Osteoblast (primary cell): Measurements from ENCODE around the gene ABCG8. TPM values are rescaled to one million over a fixed set of nuclear protein-coding genes. Genes with fewer than 3 reads are reported as not detected.

Experiments
- DNase-seq: peaks from one replicate; pipeline ENCODE4 v3.0.0; 2011; ENCODE audit warnings: low spot score, mixed read lengths; ENCODE audit not compliant: insufficient read length; ENCODE audit errors: missing footprints
- H2AFZ ChIP-seq: 2 replicates; pipeline ENCODE4 v1.6.0; 2011; ENCODE audit warnings: mild to moderate bottlenecking, low read length
- H3K27ac ChIP-seq: 2 replicates; pipeline ENCODE4 v1.5.1; 2011; ENCODE audit warnings: mild to moderate bottlenecking, low read depth, low read length, moderate library complexity
- H3K27me3 ChIP-seq: 2 replicates; pipeline ENCODE4 v1.6.0; 2012; ENCODE audit warnings: mild to moderate bottlenecking, control low read depth, inconsistent platforms, low read length, moderate library complexity; ENCODE audit not compliant: insufficient read depth
- H3K36me3 ChIP-seq: 2 replicates; pipeline ENCODE4 v1.5.1; 2011; ENCODE audit warnings: mild to moderate bottlenecking, low read length, control low read depth, moderate library complexity; ENCODE audit not compliant: insufficient read depth
- H3K4me1 ChIP-seq: 2 replicates; pipeline ENCODE4 v1.5.1; 2011; ENCODE audit warnings: mild to moderate bottlenecking, low read length, control low read depth, moderate library complexity; ENCODE audit not compliant: insufficient read depth
- H3K4me2 ChIP-seq: 2 replicates; pipeline ENCODE4 v1.6.0; 2011; ENCODE audit warnings: mild to moderate bottlenecking, low read length; ENCODE audit not compliant: insufficient read depth
- H3K4me3 ChIP-seq: fragments of 200-600 bp; sonication (generic); 3 replicates; pipeline ENCODE4 v1.5.1; 2012; ENCODE audit warnings: mild to moderate bottlenecking, low read length, inconsistent platforms; ENCODE audit not compliant: insufficient read depth
- H3K79me2 ChIP-seq: 2 replicates; pipeline ENCODE4 v1.6.0; 2012; ENCODE audit warnings: mild to moderate bottlenecking, low read length, control low read depth, inconsistent platforms; ENCODE audit not compliant: insufficient read depth
- H3K9me3 ChIP-seq: 2 replicates; pipeline ENCODE4 v1.5.1; 2011; ENCODE audit warnings: low read depth, low read length, control low read depth
- H4K20me1 ChIP-seq: 2 replicates; pipeline ENCODE4 v1.6.0; 2012; ENCODE audit warnings: mild to moderate bottlenecking, low read length, control low read depth; ENCODE audit not compliant: insufficient read depth
- total RNA-seq: library from RNA; depleted of rRNA; stranded (reverse); fragments of >200 nt; gene quantifications from 2 replicates; pipeline ENCODE4 v1.2.3, GENCODE V29; 2012
- TF ChIP-seq, protein P1 (sequence below): IDR thresholded peaks from 2 replicates; pipeline ENCODE4 v1.5.1; 2011; ENCODE audit warnings: mild to moderate bottlenecking, low read depth, low read length, moderate library complexity; ENCODE audit errors: extremely low read depth

ABCG8 gene
- total RNA-seq, 1 donor: not detected

DNA sequence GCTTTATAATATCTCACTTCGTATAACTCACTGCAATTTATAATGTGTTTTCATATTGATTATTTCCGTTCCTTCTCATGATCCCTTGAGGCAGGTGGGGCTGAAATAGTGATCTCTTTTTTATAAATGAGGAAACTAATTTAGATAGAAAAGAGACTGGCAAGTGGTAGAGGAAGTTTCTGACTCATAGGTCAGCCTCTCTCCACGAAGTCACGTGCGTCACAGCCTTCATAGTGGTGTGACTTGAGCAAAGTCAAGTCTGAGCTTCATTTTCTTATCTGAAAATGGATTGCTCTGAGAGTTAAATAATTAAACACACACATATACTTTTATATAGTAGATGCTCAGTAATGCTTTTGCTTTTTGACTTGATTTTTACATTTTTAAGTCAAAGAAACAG is 20.0 kb upstream of the ABCG8 start:
- DNase-seq: no peak
- H3K79me2 ChIP-seq: no peaks in the 10 kb centered on the region

DNA sequence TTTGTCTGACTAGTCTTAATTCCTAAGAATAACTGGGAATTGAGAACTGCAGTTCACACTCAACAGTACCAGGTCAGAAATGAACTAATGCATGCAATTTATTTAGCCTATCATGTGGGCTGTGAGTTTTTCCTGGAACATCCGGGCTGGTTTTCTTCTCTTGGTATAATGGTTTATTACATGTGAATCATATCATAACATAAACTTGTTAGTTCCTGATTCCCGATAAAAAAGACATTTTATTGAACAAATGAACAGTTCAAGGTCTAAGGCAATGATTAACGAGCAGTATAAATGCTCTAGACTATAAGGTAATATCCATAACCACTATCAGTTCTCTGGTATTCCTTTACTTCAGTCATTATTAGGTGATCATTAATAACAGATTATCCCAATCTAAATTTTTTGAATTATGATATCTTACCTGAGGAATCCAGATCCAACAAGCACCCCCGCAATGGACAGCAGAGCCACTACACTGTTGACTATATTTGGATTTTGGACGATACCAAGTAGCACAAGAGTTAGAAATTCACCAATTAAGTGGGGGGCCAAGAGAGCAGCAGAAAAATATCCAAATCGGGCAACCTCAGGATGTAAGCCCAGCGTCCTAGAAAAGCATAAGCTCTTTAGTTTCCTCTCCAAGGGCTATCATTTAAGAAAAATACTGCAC is 19.1 kb upstream of the ABCG8 start:
- TF ChIP-seq, protein P1, sequence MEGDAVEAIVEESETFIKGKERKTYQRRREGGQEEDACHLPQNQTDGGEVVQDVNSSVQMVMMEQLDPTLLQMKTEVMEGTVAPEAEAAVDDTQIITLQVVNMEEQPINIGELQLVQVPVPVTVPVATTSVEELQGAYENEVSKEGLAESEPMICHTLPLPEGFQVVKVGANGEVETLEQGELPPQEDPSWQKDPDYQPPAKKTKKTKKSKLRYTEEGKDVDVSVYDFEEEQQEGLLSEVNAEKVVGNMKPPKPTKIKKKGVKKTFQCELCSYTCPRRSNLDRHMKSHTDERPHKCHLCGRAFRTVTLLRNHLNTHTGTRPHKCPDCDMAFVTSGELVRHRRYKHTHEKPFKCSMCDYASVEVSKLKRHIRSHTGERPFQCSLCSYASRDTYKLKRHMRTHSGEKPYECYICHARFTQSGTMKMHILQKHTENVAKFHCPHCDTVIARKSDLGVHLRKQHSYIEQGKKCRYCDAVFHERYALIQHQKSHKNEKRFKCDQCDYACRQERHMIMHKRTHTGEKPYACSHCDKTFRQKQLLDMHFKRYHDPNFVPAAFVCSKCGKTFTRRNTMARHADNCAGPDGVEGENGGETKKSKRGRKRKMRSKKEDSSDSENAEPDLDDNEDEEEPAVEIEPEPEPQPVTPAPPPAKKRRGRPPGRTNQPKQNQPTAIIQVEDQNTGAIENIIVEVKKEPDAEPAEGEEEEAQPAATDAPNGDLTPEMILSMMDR: no peak
- Histone ChIP-seq H3K27ac (no peak overlapping the region), H2AFZ (no peak overlapping the region), H3K4me1 (no peaks in the 10 kb centered on the region), H3K4me3 (no peak overlapping the region), H3K79me2 (no peaks in the 10 kb centered on the region), H3K4me2 (no peak overlapping the region), H3K9me3 (no peaks in the 10 kb centered on the region), H3K27me3 (peaks cover 16% of the 10 kb centered on the region), H4K20me1 (no peaks in the 10 kb centered on the region), H3K36me3 (no peaks in the 10 kb centered on the region)
- no peak for DNase-seq

More for the DNA sequence above, 20.0 kb upstream of the ABCG8 start:
- H4K20me1 ChIP-seq: no peaks in the 10 kb centered on the region
- no peak overlapping the region for H3K27ac ChIP-seq
- TF ChIP-seq, protein P1: no peak
- no peak overlapping the region for H3K4me3 ChIP-seq
- no peak overlapping the region for H3K4me2 ChIP-seq
- H3K9me3 ChIP-seq: no peaks in the 10 kb centered on the region
- H3K27me3 ChIP-seq: peaks cover 16% of the 10 kb centered on the region
- H3K4me1 ChIP-seq: no peaks in the 10 kb centered on the region
- no peaks in the 10 kb centered on the region for H3K36me3 ChIP-seq
- no peak overlapping the region for H2AFZ ChIP-seq

DNA sequence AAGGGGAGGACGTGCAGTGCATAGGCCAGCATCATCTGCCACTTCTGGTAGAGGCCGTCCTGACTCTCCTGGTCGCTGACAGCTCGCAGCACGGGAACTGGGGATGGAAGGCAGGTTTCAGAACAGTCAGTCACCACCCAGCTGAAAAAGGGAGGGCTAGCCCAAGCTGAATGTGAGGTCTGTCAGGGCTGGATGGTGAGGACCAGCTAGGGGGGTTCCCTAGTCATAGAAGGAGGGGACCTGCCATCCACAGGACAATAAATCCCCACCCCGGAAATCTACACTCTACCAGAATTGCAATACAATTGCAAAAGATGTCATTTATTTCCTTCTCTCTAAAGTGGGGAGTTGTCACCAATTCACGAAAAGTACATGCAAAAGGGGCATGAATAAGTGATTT is 15.9 kb upstream of the ABCG8 start:
- no peaks in the 10 kb centered on the region for H3K36me3 ChIP-seq
- H3K4me2 ChIP-seq: no peak overlapping the region
- H3K27me3 ChIP-seq: peaks cover 16% of the 10 kb centered on the region
- TF ChIP-seq, protein P1: no peak
- no peaks in the 10 kb centered on the region for H4K20me1 ChIP-seq
- no peak overlapping the region for H3K27ac ChIP-seq
- no peak overlapping the region for H2AFZ ChIP-seq
- no peaks in the 10 kb centered on the region for H3K79me2 ChIP-seq
- H3K4me1 ChIP-seq: no peaks in the 10 kb centered on the region
- DNase-seq: no peak
- H3K9me3 ChIP-seq: no peaks in the 10 kb centered on the region
- H3K4me3 ChIP-seq: no peak overlapping the region

DNA sequence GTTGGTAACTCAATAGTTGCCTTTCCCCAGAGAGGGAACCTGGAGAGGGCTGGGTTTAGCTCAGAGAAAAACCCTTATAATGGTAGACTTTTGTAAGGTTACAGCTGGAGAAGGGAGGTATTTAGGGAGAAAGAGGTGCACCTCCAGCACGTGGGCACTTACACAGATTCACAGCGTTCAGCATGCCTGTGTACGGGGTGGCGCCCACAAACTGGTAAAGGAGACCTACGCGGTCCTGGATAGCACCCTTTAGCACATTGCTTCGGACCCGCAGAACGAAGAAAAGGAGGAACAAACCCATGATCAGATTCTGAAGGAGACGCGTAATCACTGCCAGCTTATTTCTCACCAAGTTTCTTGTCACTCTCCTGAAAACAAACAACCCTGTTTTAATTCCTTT is 15.0 kb upstream of the ABCG8 start:
- Histone ChIP-seq H3K36me3 (no peaks in the 10 kb centered on the region), H4K20me1 (no peaks in the 10 kb centered on the region), H3K9me3 (no peaks in the 10 kb centered on the region), H3K4me1 (no peaks in the 10 kb centered on the region), H3K4me3 (no peak overlapping the region), H3K27ac (no peak overlapping the region), H3K27me3 (peaks cover 16% of the 10 kb centered on the region), H3K79me2 (no peaks in the 10 kb centered on the region), H2AFZ (no peak overlapping the region), H3K4me2 (no peak overlapping the region)
- no peak for DNase-seq
- TF ChIP-seq, protein P1: no peak
